K562 treated with DMSO at 1 percent for 24 hours (cell line): ENCODE results near the gene TRAM1L1. TPM values are rescaled to one million over a fixed set of nuclear protein-coding genes. Genes with fewer than 3 reads are reported as not detected.

Experiments
- total RNA-seq: library from RNA; unstranded; fragments of 300-600 nt; gene quantifications from 2 replicates; pipeline ENCODE4 v1.2.3, GENCODE V29; 2022; ENCODE audit warnings: low read depth; ENCODE audit not compliant: insufficient read depth

TRAM1L1 gene
- total RNA-seq = 0.17 TPM in 1 of 2 replicates, not detected in the other

DNA sequence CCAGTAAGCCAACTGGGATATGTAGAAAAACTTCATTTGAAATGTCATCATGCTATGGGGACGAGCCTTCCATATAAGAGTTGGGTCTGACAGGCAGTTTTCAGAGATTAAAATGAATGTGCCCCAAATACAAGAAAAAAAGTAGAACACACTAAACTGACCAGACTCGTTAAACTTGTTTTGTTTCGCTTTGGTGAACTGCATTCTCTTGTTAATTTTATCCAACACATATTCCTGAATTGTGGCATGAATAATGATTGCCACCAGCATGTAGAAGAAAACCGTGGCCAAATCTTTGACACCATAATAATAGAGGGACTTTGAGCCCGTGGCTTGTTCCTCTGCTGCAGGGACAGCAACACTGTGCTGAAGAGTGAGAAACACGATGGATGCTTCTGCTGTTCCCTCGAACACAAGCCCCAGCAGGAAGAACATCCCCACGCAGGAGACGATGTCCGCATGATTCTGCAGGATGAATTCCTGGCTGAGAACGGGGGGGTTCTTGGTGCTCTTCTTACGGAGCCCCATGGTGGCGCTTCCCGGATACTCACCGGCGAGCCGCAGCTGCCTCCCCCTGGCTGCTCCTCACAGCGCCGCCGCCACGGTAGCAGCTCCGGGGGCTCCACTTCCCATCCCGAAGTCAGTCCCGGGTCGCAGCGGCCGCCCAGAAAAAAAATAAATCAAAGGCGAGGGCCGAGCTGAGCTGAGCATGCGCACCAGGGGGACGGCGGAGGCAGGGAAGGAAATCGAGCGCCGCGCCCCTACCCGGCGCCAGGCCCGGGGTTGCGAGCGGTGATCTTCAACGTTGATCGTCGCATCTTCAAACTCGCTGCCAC, at the start of gene TRAM1L1:
Gene TRAM1L1 (minus strand): TSS at position 711 of the 836 bp plus-strand sequence. CDS start 183 bp downstream, at position 528.

